Epithelial cell of proximal tubule (primary cell): Measurements from ENCODE around the gene NT5M. TPM values are rescaled to one million over a fixed set of nuclear protein-coding genes. Genes with fewer than 3 reads are reported as not detected.

ENCODE experiments used
- DNase-seq: peaks from one replicate; pipeline ENCODE4 v3.0.0-alpha.2; 2011; ENCODE audit warnings: low read depth
- H3K4me3 ChIP-seq: 2 replicates; pipeline ENCODE4 v1.5.1; 2011; ENCODE audit warnings: low read depth, mild to moderate bottlenecking, low read length
- total RNA-seq: library from RNA; depleted of rRNA; stranded (reverse); fragments of >200 nt; gene quantifications from 2 replicates; pipeline ENCODE4 v1.2.3, GENCODE V29; 2015
- TF ChIP-seq, protein P1 (sequence below): conservative IDR thresholded peaks from 2 replicates; pipeline ENCODE4 v1.5.1; 2012; ENCODE audit warnings: low read depth, mild to moderate bottlenecking, low read length

NT5M gene
- total RNA-seq, 1 donor from 2014 or later = 38.7 TPM

DNA sequence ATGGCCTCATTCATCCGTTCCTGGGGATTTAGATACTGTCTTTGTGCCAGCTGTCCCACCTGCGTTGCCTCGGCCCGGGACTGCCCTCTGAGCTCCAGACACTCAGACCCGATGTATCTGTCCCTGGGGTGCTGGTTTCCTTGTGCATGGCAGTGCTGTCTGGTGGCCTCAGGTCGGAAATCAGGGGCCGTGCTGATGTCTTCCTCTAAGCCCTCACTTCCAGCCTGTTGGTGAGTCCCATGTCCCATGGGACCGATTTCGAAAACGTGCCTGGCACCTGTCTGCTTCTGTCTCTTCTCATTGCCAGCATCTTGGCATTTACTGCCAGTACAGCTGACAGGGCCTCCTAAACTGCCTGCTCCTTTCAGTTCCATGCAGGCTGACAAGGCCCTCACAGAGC is 22.1 kb downstream of the NT5M start:
- H3K4me3 ChIP-seq = no peak overlapping the region
- TF ChIP-seq, protein P1, sequence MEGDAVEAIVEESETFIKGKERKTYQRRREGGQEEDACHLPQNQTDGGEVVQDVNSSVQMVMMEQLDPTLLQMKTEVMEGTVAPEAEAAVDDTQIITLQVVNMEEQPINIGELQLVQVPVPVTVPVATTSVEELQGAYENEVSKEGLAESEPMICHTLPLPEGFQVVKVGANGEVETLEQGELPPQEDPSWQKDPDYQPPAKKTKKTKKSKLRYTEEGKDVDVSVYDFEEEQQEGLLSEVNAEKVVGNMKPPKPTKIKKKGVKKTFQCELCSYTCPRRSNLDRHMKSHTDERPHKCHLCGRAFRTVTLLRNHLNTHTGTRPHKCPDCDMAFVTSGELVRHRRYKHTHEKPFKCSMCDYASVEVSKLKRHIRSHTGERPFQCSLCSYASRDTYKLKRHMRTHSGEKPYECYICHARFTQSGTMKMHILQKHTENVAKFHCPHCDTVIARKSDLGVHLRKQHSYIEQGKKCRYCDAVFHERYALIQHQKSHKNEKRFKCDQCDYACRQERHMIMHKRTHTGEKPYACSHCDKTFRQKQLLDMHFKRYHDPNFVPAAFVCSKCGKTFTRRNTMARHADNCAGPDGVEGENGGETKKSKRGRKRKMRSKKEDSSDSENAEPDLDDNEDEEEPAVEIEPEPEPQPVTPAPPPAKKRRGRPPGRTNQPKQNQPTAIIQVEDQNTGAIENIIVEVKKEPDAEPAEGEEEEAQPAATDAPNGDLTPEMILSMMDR = no peak
- DNase-seq = no peak

- TF ChIP-seq, protein P1 = no peak
- H3K4me3 ChIP-seq = no peak overlapping the region
These were observed 22.6 kb downstream of the NT5M start for GRCh38 chr17:17325816-17326215.

DNA sequence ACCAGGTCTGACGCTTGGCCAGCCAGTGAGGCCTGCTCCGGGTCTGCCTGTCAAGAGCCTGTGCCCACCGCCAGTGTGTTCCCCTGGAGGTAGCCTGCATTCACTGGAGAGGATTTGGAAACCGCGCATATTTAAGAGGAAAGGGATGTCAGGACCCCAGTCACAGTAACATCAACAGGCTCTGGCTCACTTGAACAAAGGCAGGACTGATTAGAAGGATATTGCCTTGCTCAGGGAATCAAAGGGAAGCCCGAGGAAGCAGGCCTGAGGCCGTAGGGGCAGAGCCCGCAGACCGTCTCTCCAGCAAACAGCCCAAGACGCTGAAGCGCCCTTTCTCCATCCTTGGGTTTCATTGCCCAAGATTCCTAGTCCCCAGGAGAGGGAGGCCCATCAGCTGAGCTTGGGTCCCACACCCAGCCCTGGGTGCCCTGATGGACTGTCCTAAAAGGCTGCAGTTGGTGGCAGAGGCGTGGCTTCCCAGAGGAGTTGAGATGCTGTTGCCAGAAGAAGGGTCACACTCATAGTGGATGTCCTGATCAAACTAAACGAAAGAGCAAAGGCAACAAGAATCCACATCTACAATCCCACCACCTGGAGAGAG is 23.2 kb downstream of the NT5M start:
- TF ChIP-seq, protein P1 = no peak
- H3K4me3 ChIP-seq = no peak overlapping the region
- no peak for DNase-seq

More at GRCh38 chr17:17325816-17326215, 22.6 kb downstream of the NT5M start:
- no peak for DNase-seq

DNA sequence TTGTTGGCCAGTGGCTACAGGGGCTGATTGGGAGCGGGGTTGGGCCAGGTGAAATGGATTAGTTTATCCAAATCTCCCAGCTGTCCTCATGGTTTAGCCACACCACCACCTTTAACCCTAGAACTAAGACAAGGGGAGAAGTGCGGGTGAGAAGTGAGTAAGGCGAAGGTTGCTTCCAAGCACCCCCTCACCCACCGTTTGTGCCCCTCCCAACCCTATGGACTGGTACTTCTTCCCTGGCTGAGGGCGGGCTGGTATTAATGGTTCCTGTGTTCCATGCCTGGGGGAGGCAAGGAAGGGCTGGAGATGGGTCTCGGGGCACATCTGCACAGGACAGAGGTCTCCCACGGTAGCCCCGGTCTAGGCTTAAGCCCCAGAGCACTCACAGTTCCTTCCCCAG is 25.1 kb downstream of the NT5M start:
- no peak overlapping the region for H3K4me3 ChIP-seq
- no peak for DNase-seq
- TF ChIP-seq, protein P1 = no peak

GRCh38 chr17:17341452-17341851 is 38.3 kb downstream of the NT5M start:
- TF ChIP-seq, protein P1 = no peak

GRCh38 chr17:17342242-17342945 is 39.2 kb downstream of the NT5M start:
- no peak overlapping the region for H3K4me3 ChIP-seq
- TF ChIP-seq, protein P1 = no peak
- DNase-seq = no peak

More at GRCh38 chr17:17341452-17341851, 38.3 kb downstream of the NT5M start:
- DNase-seq = no peak
- H3K4me3 ChIP-seq = no peak overlapping the region
